Fibroblast of gingiva (primary cell): ENCODE measurements around the gene NUP62CL.
A peak's percentile ranks its signal among the peaks of the same experiment; 100 is the strongest.

ENCODE experiments used
- DNase-seq: peaks from one replicate; pipeline ENCODE4 v3.0.0-alpha.2; 2011; ENCODE audit warnings: low read depth

NUP62CL gene

DNA sequence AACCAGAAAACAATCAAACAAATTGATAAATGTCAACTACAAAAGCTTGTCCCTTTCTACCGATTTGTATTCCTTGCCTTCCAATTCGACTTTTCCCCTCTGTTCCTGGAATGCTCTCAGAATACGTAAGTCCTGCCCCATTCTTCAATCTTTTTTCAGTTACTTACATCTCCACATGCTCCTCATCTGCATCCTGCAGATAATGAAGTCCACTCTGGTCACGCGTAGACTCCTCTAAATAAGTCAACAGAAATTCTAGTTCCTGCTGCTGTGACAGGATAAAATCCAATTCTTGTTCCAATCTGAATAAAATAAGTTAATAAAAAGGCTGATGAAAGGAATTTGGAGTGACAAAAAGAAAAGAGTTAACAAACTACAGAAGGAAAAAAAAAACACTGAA is 53.2 kb downstream of the NUP62CL start:
- DNase-seq: no peak

DNA sequence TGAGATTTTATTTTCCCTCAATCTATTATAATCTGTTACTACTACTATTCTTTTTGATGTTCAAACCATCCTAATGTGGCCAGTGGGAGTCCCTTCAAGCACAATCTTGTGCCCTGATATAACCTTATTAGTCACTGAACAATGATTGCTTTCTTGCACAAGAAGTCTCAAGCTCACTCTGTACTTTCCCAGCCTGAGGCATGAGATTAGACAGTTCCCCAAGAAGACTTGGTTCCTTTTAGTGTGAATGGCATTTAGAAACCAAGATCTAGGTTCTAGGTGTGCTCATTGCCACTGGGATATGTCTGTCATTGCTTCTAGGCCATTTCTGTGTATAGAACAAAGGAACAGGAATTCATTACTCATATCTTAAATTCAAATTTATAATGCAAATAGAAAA is 59.6 kb downstream of the NUP62CL start:
- DNase-seq: peak; percentile 0

DNA sequence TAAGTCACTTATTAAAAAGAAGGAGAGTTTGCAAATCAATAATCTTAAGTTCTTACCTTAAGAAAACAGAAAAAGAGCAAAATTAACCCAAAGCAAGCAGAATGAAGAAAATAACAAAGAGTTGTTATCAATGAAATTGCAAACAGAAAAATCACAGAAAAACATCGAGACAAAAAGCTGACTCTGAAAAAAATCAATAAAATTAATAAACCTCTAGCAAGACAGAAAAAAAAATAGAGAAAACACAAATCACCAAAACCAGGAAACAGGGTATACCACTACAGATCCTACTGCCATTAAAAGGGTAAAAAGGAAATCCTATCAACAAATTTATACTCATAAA is 70.3 kb downstream of the NUP62CL start:
- no peak for DNase-seq

DNA sequence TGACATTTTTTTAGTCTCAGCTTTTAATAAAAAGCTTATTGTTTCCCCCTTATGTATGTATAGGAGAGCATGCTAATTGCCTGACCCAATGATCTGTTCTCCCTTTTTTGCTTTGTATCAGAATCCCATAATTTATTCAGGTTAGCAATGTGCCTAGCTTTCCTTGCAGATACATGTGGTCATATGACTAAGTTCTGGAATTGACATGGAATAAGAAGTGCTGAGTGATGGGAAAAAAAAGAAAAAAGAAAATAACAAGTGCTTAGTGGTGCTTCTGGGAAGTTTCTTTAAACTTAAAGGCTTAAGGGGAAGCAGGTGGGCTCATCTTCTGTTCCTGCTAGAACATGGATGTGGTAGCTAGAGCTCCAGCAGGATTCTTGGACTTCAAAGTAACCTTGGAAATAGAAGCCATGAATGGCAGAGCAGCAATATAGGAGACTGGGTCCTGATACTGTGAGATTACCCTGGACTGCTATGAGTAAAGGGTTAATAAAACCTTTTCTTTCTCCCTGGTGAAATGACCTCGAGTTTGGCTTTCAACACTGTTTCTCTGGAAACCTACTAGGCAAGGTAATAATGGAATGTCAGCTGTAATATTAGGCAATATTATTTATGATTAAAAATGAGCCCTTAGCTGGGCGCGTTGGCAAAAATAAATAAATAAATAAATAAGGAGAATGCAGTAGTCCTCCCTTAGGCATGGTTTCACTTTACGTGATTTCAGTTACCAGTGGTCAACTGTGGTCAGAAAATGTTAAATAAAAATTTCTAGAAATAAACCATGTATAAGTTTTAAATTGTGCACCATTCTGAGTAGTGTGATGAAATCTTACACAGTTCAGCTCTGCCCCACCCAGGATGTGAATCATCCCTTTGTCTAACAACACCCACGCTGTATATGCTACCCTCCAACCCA is 70.9 kb downstream of the NUP62CL start:
- DNase-seq: peak; percentile 29

DNA sequence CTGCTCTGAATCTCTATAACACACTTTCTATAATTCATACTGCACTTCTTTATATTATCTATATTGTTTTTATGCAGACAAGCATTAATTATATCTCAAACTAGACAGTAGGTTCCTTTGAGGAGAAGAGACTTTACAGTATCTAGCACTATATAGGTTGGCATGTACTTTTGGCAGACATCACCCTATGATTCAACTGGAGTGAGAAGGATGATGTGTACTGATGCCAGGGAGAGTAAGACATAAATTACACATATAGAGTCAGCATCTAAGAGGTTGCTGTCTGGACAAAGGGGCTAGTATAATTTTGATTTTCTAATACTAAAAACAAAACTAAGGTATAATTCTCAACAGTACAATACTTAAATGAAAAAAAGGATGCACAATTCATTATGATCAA is 82.5 kb downstream of the NUP62CL start:
- no peak for DNase-seq

DNA sequence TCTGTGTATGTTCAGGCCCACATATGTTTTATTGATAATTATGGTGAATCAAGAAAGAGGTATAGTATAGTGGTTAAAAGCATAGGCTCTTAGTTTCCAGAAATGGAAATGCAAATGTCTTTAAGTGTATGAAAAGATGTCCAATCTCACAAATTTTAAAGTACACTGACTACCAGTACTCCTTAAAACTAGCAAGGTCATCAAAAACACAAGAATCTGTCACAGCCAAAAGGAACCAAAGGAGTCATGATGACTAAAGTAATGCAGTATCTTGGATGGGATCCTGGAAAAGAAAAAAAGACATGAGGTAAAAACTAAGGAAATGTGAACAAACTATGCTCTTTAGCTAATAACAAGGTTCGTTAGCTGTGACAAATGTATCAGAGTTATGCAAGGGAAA is 87.0 kb downstream of the NUP62CL start:
- no peak for DNase-seq

DNA sequence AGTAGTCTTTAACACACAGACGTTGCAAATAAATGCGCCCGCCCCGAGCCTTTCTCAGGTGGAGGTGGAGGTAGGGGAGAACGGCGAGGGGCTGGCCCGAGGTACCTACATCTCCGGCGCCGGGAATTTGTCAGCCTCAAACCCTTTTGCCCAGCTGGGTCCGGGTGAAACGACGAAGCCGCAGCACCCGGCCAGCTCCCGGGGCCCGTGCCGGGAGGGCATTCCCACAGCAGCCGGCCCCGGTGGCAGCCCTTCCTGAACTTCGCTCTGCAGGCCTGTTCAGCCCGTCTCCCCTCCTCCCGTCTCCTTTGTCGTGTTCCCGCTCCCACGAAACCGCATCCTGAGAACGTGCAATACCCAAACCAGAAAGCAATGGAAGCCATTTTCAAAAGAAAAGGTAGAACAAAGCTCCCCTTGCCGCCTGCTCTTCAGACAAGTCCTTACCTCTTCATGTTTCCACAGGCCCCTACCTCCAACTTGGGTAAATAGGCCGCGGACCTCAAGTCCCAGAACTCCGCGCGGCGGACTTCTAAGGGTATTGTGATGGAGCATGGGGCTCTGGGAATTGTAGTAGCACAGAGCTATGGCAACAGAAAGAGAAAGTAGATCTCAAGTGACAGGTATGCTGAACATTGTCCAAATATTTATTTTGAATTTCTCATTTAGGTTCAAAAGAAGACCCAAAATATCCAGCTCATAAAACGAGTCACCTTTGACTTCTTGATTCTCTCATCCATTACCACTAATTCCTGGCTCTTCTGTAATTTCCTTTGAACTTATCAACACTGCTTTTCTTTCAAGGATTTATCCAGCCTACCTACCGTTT is 87.7 kb downstream of the NUP62CL start, which contains the start of gene RBM41:
Gene RBM41, minus strand, starts transcription at position 501 of the 826 bp plus-strand sequence. Its CDS starts 49 bp downstream, at position 452.
- peak; percentile 70 for DNase-seq

DNA sequence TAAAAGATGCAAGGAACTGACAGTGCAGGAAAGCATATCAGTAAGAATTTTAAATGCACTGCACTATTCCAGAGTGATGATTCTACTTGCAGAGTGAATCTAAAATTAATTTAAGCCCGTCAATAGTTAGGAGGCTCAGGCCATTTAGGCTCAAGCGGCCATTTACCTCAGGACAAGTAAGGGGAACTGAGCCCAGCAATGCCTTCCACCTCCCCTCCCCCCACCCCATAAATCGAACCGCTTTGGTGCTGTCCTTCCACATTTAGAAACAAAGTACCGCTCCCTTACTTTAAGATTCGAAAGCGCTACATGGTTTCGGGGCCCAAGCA is 88.3 kb downstream of the NUP62CL start:
- DNase-seq: peak; percentile 0

DNA sequence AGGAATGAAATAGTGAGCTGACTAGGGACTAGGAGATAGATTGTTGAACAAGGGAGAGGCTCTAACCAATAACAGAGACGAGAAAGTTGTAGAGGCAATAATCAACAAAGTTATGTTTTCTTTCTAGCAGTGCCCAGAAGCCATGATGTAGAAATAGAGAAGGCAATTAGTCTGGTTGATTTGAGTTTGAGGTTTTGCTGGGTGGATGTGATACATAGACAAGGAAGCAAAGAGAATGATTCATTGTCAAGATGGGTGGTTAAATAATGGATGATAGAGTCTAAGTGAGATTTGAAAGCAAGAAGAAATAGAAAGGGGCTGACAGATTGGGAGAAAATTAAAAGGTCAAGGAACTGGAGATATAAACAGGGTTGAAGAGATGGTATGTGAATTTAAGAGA is 98.8 kb downstream of the NUP62CL start:
- no peak for DNase-seq

DNA sequence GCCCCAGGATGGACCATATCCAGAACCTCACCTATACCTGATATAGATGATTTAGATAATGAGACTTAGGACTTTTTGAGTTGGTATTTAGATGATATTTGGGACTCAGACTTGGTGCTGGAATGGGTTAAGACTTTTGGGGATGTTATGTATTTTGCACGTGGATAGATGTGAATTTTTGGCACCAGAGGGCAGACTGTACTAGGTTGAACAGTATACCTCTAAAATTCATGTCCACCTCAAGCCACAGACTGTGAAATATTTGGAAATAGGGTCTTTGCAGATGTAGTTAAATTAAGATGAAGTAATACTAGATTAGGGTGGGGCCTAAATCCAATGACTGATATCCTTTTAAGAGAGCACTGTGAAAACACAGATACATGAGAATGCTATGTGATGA is 103.3 kb downstream of the NUP62CL start:
- DNase-seq: no peak

DNA sequence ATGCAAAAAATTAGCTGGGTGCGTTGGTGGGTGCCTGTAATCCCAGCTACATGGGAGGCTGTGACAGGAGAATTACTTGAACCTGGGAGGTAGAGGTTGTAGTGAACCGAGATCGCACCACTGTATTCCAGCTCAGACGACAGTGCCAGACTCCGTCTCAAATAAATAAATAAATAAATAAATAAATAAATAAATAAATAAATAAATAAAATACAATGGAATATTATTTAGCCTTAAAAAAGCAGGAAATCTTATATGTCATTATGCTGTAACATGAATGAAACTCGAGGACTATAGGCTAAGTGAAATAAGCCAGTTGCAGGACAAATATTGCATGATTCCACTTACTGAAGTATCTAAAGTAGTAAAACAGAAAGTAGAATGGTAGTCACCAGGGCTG is 130.1 kb downstream of the NUP62CL start:
- no peak for DNase-seq
